ENCODE results near the gene ZDHHC1. TPM values are rescaled to one million over a fixed set of nuclear protein-coding genes. Genes with fewer than 3 reads are reported as not detected.

ZDHHC1 gene
- total and polyA plus RNA-seq, 2 of the 13 experiments (the other 11 are each of a cell fraction or from before 2014, with no cell fraction given), result 0.51 to 1.1 TPM

- FAIRE-seq (no peak), ATAC-seq (no peak), DNase-seq (ENCODE audit: low spot score) (no peak)
- Histone ChIP-seq H4K20me1 (ENCODE audit: insufficient read depth, low read length) (no peaks in the 10 kb centered on the region), H3K9ac (ENCODE audit: insufficient read depth, low read depth, low read length) (no peak overlapping the region), H3K27ac (ENCODE audit: extremely low read length, insufficient read depth, low read length) (no peak overlapping the region), H3K4me1 (ENCODE audit: insufficient read depth, low read length) (peaks cover 44% of the 10 kb centered on the region), H3K27me3 (ENCODE audit: control insufficient read depth in 1 of 2, insufficient read depth in 2 of 2, low read length in 2 of 2) (peaks cover 4 to 59% of the 10 kb centered on the region in 2 experiments; a peak in 4 of 5 replicates), H3K36me3 (replicated peaks in 1 of 2; ENCODE audit: control insufficient read depth in 1 of 2, insufficient read depth in 2 of 2, low read length in 2 of 2) (no peaks in the 10 kb centered on the region), H3K4me3 (replicated peaks in 1 of 3; ENCODE audit: insufficient read depth in 1 of 3, low read depth in 2 of 3, low read length in 3 of 3) (peak overlapping the region in 1 of 3 experiments; percentile 73; a peak in 2 of 6 replicates), H3K9me3 (ENCODE audit: low read length) (no peaks in the 10 kb centered on the region), H3K79me2 (ENCODE audit: insufficient read depth, low read length) (no peaks in the 10 kb centered on the region), H3K4me2 (ENCODE audit: low read depth, low read length) (peak overlapping the region; percentile 56), H2AFZ (ENCODE audit: low read length) (no peak overlapping the region)
- BruUV-seq (replicated peaks), result no TSS peak
- POLR2A ChIA-PET, result no interaction called here
- TF ChIP-seq GABPB1 (CRISPR knock-in tag; IDR thresholded peaks at IDR 0.05) (no peak), ZNF788 (CRISPR knock-in tag; IDR thresholded peaks at IDR 0.05; ENCODE audit: borderline replicate concordance) (0 out of 2 replicates have a peak, but pooled peaks have one; percentile 15), PHF8 (CRISPR knock-in tag; IDR thresholded peaks at IDR 0.05) (peak; percentile 17; the same call in 1 of the 2 replicates), ZBTB20 (CRISPR knock-in tag; IDR thresholded peaks at IDR 0.05; ENCODE audit: borderline replicate concordance, low read depth) (no peak), ZNF230 (CRISPR knock-in tag; IDR thresholded peaks at IDR 0.05) (no peak), SNAPC2 (CRISPR knock-in tag; IDR thresholded peaks at IDR 0.05) (no peak), SRSF4 (IDR thresholded peaks at IDR 0.05; ENCODE audit: low read depth, low read length, poor library complexity, severe bottlenecking) (no peak), ZNF580 (CRISPR knock-in tag; IDR thresholded peaks at IDR 0.05; ENCODE audit: borderline replicate concordance, low read depth) (no peak), ZNF101 (CRISPR knock-in tag; IDR thresholded peaks at IDR 0.05; ENCODE audit: borderline replicate concordance, low read depth) (no peak), TEAD3 (CRISPR knock-in tag; optimal IDR thresholded peaks at IDR 0.05; ENCODE audit: borderline replicate concordance) (no peak), SP4 (CRISPR knock-in tag; IDR thresholded peaks at IDR 0.05) (no peak), ZXDC (CRISPR knock-in tag; IDR thresholded peaks at IDR 0.05) (no peak), KMT2B (CRISPR knock-in tag; IDR thresholded peaks at IDR 0.05) (no peak), TSC22D2 (CRISPR knock-in tag; IDR thresholded peaks at IDR 0.05; ENCODE audit: borderline replicate concordance) (no peak), PTBP1 (IDR thresholded peaks at IDR 0.05; ENCODE audit: low read depth, low read length, poor library complexity, severe bottlenecking) (peak; percentile 55)
- TF ChIP-seq, protein P1, sequence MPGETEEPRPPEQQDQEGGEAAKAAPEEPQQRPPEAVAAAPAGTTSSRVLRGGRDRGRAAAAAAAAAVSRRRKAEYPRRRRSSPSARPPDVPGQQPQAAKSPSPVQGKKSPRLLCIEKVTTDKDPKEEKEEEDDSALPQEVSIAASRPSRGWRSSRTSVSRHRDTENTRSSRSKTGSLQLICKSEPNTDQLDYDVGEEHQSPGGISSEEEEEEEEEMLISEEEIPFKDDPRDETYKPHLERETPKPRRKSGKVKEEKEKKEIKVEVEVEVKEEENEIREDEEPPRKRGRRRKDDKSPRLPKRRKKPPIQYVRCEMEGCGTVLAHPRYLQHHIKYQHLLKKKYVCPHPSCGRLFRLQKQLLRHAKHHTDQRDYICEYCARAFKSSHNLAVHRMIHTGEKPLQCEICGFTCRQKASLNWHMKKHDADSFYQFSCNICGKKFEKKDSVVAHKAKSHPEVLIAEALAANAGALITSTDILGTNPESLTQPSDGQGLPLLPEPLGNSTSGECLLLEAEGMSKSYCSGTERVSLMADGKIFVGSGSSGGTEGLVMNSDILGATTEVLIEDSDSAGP (CRISPR knock-in tag; IDR thresholded peaks at IDR 0.05; ENCODE audit: borderline replicate concordance), result 0 out of 2 replicates have a peak, but pooled peaks have one; percentile 15
- TF ChIP-seq, protein P2, sequence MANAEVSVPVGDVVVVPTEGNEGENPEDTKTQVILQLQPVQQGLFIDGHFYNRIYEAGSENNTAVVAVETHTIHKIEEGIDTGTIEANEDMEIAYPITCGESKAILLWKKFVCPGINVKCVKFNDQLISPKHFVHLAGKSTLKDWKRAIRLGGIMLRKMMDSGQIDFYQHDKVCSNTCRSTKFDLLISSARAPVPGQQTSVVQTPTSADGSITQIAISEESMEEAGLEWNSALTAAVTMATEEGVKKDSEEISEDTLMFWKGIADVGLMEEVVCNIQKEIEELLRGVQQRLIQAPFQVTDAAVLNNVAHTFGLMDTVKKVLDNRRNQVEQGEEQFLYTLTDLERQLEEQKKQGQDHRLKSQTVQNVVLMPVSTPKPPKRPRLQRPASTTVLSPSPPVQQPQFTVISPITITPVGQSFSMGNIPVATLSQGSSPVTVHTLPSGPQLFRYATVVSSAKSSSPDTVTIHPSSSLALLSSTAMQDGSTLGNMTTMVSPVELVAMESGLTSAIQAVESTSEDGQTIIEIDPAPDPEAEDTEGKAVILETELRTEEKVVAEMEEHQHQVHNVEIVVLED (CRISPR knock-in tag; IDR thresholded peaks at IDR 0.05; ENCODE audit: borderline replicate concordance), result no peak
- TF ChIP-seq, protein P3, sequence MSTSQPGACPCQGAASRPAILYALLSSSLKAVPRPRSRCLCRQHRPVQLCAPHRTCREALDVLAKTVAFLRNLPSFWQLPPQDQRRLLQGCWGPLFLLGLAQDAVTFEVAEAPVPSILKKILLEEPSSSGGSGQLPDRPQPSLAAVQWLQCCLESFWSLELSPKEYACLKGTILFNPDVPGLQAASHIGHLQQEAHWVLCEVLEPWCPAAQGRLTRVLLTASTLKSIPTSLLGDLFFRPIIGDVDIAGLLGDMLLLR (CRISPR knock-in tag; IDR thresholded peaks at IDR 0.05), result no peak
- intact Hi-C loops (cut with micrococcal nuclease; ENCODE audit: unreplicated experiment) (loop anchor here (1.0 to 2.0 kb wide), 2 partner anchors 44 to 67 kb away; partner anchors contain the start of genes KCTD19 and LRRC36), in situ Hi-C loops (cut with HindIII; ENCODE audit: extremely low pct_ligation_motif_present, low pct_unique_long_range_greater_than_20kb) (no loop called here)
- WGBS (ENCODE audit: low lambda C conversion rate), result 59% methylated on average over 12 of the region's 20 CpGs
- CTCF ChIA-PET (ENCODE audit: low intra/inter-chr PET ratio, low total read pairs), result interaction anchor here (0.9 to 2.5 kb wide), 3 partner anchors 45 to 114 kb away, joined by 3 to 13 read pairs (median 4); partner anchors contain the start of genes KCTD19, LRRC36 and PLEKHG4
Observed at GRCh38 chr16:67393788-67394154, 22.5 kb downstream of the ZDHHC1 start.

All from HepG2 (cell line).